ENCODE results near the gene VEGFB.

DNA sequence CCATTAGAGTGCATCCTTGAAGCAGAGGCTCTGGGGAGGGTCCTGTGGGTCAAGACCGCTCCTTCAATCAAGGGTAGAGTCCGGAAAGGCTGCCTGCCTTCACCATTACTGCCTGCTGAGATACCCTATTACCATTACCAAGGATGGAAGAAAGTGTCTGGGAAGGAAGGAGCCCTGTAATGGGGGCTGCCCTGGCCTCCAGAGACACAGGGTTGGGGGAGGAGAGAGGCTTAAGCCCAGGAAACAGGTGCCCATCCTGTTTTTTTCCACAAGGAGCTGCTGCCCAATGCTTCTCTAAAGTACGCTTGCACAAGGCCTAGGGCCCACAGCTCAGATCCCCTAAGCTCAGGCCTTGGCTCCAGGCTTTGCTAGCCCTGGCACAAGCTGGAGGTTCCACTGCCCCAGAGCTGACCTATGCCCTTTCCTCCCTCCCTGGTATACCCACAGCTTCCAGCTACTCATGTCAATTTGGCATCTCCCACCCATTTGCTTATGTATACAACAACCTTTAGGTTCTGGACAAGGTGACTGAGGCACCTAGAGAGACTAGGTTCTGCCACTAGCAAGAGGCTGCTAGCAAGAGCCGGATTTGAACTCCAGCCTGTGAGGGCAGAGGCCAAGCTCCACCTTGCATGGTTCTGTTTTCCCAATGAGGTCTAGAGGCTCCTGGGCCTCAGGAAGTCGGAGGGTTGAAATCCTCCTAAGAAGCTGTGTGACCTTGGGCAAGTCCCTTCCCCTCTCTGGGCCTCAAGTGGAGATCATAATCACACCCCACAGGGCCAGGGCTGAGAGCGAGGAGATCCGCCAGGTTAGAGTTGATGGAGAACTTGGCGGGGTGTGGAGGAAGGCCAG is 15.4 kb downstream of the VEGFB start:
- TF ChIP-seq, protein P1, sequence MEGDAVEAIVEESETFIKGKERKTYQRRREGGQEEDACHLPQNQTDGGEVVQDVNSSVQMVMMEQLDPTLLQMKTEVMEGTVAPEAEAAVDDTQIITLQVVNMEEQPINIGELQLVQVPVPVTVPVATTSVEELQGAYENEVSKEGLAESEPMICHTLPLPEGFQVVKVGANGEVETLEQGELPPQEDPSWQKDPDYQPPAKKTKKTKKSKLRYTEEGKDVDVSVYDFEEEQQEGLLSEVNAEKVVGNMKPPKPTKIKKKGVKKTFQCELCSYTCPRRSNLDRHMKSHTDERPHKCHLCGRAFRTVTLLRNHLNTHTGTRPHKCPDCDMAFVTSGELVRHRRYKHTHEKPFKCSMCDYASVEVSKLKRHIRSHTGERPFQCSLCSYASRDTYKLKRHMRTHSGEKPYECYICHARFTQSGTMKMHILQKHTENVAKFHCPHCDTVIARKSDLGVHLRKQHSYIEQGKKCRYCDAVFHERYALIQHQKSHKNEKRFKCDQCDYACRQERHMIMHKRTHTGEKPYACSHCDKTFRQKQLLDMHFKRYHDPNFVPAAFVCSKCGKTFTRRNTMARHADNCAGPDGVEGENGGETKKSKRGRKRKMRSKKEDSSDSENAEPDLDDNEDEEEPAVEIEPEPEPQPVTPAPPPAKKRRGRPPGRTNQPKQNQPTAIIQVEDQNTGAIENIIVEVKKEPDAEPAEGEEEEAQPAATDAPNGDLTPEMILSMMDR (conservative IDR thresholded peaks at IDR 0.05; ENCODE audit: low read depth, low read length): no peak
- TF ChIP-seq RAD21 (IDR thresholded peaks at IDR 0.05; ENCODE audit: low read length) (no peak), POLR2A (IDR thresholded peaks at IDR 0.05; ENCODE audit: low read depth, low read length) (no peak), MAZ (IDR thresholded peaks at IDR 0.05; ENCODE audit: borderline replicate concordance, low read depth, low read length) (no peak), CHD1 (IDR thresholded peaks at IDR 0.05; ENCODE audit: low read depth, low read length) (no peak), RFX5 (IDR thresholded peaks at IDR 0.05; ENCODE audit: low read depth, low read length) (no peak), FOS (IDR thresholded peaks at IDR 0.05; ENCODE audit: low read depth, low read length) (no peak), BHLHE40 (IDR thresholded peaks at IDR 0.05; ENCODE audit: low read depth, low read length) (no peak)
